ENCODE data around the gene ZNF398.
"Not testable (repeated sequence)": the region's sequence is repeated elsewhere in the genome, so short reads cannot be mapped to it uniquely, and the experiment has no call there.

ZNF398 gene

DNA sequence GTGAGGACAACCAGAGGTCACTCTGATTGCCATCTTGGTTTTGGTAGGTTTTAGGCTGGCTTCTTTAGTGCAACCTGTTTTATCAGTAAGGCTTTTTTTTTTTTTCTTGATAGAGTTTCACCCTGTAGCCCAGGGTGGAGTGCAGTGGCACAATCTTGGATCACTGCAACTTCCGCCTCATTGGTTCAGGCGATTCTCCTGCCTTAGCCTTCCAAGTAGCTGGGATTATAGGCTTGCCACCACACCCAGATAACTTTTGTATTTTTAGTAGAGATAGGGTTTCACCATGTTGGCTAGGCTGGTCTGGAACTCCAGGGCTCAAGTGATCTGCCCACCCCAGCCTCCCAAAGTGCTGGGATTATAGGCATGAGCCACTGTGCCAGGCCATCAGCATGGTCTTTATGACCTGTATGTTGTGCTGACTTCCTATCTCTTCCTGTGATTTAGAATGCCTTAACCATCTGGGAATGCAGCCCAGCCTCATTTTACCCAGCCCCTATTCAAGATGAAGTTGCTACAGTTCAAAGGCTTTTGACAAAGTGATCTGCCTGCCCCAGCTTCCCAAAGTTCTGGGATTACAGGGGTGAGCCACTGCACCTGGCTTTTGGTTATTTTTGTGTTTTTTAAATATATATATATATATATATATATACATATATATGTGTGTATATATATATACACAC, 14.1 kb upstream of the ZNF398 start:
- in situ Hi-C loops (cut with HindIII; ENCODE audit: low sequenced_read_pairs): no loop called here
- no peak overlapping the region for H3K4me3 ChIP-seq (ENCODE audit: low read depth, low read length)
- no peak for DNase-seq (ENCODE audit: low read depth, low spot score)
- TF ChIP-seq, protein P1, sequence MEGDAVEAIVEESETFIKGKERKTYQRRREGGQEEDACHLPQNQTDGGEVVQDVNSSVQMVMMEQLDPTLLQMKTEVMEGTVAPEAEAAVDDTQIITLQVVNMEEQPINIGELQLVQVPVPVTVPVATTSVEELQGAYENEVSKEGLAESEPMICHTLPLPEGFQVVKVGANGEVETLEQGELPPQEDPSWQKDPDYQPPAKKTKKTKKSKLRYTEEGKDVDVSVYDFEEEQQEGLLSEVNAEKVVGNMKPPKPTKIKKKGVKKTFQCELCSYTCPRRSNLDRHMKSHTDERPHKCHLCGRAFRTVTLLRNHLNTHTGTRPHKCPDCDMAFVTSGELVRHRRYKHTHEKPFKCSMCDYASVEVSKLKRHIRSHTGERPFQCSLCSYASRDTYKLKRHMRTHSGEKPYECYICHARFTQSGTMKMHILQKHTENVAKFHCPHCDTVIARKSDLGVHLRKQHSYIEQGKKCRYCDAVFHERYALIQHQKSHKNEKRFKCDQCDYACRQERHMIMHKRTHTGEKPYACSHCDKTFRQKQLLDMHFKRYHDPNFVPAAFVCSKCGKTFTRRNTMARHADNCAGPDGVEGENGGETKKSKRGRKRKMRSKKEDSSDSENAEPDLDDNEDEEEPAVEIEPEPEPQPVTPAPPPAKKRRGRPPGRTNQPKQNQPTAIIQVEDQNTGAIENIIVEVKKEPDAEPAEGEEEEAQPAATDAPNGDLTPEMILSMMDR (IDR thresholded peaks at IDR 0.05; ENCODE audit: low read depth, low read length): no peak

DNA sequence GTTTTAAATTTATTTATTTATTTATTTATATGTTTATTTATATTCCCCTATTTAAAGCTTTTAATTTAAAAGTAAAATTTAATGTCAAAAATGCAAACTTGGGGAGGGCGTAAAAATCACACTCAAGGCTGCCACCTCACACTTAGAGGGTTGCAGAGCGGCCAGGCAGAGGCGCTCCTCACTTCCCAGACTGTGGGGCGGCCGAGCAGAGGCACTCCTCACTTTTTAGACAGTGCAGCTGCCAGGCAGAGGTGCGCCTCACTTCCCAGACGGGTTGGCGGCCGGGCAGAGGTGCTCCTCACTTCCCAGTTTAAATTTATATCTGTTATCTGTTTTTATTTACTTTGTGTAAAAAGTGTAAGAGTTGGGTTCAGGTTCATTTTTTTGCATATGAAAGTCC, 11.1 kb upstream of the ZNF398 start:
- no peak for DNase-seq (ENCODE audit: low read depth, low spot score)
- no peak overlapping the region for H3K4me3 ChIP-seq (ENCODE audit: low read depth, low read length)
- in situ Hi-C loops (cut with HindIII; ENCODE audit: low sequenced_read_pairs): no loop called here
- TF ChIP-seq, protein P1 (IDR thresholded peaks at IDR 0.05; ENCODE audit: low read depth, low read length): no peak

DNA sequence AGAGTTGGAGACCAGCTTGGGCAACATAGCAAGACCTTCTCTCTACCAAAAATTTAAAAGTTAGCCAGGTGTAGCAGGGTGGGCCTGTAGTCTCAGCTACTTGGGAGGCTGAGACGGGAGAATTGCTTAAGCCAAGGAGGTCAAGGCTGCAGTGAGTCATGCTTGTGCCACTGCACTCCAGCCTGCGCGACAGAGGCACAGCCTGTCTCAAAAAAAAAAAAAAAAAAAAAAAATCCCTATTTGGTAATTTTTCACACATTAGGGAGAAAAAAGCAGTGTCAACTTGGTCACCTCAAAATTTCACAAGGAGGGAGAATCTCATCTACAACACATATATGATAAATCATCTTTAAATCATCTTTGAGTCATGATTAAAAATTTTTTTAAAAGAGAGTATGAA, 6.4 kb upstream of the ZNF398 start:
- no peak for DNase-seq (ENCODE audit: low read depth, low spot score)
- H3K4me3 ChIP-seq (ENCODE audit: low read depth, low read length): no peak overlapping the region
- in situ Hi-C loops (cut with HindIII; ENCODE audit: low sequenced_read_pairs): no loop called here
- TF ChIP-seq, protein P1 (IDR thresholded peaks at IDR 0.05; ENCODE audit: low read depth, low read length): no peak

DNA sequence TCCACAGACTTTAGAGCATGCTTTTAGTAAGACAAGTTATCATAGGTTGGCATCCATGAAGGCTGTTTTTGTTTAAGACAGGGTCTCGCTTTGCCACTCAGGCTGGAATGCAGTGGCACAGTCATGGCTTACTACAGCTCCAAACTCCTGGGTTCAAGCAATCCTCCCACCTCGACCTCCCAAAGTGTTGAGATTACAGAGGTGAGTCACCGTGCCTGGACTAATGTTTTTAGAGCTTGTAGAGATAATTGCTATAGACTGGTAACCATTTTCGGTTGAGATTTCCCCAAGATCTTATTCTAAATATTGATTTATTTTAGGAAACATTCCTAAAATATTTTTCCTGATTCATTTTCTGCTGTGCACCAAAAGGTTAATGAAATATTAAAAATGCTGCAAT, 5.4 kb upstream of the ZNF398 start:
- no peak for DNase-seq (ENCODE audit: low read depth, low spot score)
- in situ Hi-C loops (cut with HindIII; ENCODE audit: low sequenced_read_pairs): no loop called here
- TF ChIP-seq, protein P1 (IDR thresholded peaks at IDR 0.05; ENCODE audit: low read depth, low read length): no peak
- no peak overlapping the region for H3K4me3 ChIP-seq (ENCODE audit: low read depth, low read length)

DNA sequence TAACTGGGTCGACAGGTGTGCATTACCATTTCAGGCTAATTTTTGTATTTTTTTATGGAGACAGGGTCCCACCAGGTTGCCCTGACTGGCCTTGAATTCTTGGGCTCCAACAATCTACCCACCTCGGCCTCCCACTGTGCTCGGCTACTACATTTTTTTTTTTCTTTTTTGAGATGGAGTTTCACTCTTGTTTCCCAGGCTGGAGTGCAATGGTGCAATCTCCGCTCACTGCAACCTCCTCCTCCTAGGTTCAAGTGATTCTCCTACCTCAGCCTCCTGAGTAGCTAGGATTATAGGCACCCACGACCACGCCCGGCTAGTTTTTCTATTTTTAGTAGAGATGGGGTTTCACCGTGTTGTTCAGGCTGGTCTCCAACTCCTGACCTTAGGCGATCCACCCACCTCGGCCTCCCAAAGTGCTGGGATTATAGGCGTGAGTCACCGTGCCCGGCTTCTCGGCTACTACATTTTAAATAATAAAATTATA, 2.8 kb upstream of the ZNF398 start:
- H3K4me3 ChIP-seq (ENCODE audit: low read depth, low read length); DNase-seq (ENCODE audit: low read depth, low spot score); in situ Hi-C loops (cut with HindIII; ENCODE audit: low sequenced_read_pairs): not testable (repeated sequence)

DNA sequence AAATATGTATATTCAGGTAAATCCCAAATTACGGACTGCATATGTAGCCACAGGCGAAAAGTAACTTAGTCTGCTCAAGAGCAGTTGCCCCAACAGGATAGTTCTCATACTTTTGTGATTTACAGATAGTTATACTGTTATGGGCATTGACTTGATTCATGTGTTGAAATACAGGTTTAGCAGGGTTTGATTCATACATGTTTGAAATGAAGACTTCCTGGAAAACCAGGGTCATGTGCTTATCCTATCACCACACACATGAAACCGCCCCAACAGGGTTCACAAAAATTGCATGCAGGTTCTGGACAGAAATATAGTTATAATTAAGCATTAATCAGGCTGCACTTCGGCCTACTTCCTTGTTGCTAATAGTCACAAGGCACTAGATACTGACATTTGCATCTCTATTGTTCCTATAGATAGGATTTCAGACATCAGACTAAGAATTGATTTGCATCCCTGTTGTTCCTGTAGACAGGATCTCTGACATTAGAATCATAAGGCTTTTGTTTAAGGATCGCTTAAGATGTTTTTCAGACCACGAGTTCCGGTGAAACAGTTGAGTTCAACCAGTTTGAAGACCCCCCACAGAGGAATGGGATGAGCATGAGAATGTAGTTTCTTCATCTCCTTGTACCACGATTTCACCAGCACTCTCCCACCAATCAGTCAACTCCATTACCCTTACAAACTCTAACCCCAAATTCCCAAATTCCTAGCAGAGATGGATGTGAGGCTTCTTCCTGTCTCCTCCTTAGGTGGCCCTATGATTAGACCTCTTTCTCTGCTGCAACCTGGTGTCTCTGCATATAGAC, 2.0 kb upstream of the ZNF398 start:
- TF ChIP-seq, protein P1 (IDR thresholded peaks at IDR 0.05; ENCODE audit: low read depth, low read length): no peak
- DNase-seq (ENCODE audit: low read depth, low spot score): no peak
- H3K4me3 ChIP-seq (ENCODE audit: low read depth, low read length): no peak overlapping the region
- in situ Hi-C loops (cut with HindIII; ENCODE audit: low sequenced_read_pairs): no loop called here
